ENCODE measurements around the gene BTBD2.

Gene BTBD2

DNA sequence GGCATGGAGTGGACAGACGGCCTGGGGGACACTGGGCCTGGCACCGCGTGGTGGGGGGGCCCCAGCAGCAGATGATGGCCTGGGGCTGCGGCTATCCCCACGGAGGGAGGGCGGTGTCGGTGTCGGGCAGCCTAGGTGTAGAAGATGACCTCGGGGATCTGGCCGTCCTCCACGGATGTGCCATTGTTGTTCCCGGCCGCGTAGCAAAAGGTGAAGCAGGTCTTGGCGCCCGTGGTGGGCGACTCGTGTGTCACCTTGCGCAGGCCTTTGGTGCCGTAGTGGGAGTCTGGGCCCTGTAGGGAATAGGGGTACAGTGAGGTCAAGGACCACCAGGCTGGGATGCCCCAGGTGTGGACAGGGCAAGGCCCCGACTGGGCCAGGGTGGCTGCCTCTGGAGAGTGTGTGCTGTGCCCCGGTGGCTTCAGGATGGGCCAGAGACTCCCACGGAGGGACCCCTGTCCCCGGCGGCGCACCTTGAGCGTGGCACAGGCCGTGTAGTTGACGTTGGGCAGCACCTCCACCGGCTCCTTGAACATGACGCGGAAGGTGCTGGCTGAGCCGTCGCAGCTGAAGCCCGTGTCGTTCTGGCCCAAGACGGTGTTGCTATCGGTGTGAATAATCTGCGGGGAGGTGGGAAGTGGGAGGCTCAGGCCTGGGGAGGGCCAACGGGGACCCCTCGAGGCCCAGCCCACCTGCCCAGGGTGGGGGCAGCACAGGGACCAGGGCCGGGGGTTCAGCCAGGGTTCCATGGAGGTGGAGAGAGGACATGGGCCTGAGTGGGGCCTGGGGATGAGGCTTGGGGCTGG, 29.0 kb downstream of the BTBD2 start:
- no peak for DNase-seq (ENCODE audit: low read depth, low spot score)

- DNase-seq (ENCODE audit: low read depth, low spot score) = no peak
Observed at GRCh38 chr19:1985588-1986356, 29.7 kb downstream of the BTBD2 start.

DNA sequence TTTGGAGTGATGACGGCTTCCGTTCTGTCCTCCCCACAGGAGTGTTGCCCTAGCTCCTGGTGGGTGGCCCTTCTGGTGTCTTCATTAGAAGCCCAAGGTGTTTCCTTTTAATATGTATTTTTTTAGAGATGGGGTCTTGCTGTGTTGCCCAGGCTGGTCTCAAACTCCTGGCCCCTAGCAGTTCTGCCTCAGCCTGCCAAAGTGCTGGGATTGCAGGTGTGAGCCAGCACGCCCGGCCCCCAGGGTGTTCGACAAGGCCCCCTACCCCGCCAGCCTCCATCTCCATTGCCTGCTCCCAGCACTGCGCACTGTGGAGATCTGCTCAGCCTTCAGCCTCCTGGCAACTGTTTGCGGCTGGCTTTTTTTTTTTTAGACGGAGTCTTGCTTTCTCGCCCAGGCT, 31.2 kb downstream of the BTBD2 start:
- no peak for DNase-seq (ENCODE audit: low read depth, low spot score)

GRCh38 chr19:1981253-1981652, 34.3 kb downstream of the BTBD2 start:
- no peak for DNase-seq (ENCODE audit: low read depth, low spot score)

DNA sequence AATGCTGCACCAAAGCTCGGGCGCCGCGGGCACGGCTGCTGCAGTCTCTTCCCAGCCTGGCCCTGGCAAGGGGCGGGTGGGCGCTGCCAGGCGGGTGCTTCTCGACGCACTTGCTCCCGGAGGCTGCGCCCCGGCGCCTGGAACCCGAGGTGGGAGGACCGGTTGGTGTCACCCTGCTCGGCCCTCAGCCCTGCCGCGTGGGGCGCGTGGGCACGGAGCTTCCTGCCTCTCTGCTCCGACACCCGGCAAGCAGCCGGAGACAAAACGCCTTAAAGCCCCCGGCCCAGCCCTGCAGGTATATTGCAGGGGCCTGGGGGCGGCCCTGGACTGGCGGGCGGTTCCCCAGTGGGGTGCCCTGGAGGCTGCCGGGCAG, 34.7 kb downstream of the BTBD2 start:
- no peak for DNase-seq (ENCODE audit: low read depth, low spot score)

DNA sequence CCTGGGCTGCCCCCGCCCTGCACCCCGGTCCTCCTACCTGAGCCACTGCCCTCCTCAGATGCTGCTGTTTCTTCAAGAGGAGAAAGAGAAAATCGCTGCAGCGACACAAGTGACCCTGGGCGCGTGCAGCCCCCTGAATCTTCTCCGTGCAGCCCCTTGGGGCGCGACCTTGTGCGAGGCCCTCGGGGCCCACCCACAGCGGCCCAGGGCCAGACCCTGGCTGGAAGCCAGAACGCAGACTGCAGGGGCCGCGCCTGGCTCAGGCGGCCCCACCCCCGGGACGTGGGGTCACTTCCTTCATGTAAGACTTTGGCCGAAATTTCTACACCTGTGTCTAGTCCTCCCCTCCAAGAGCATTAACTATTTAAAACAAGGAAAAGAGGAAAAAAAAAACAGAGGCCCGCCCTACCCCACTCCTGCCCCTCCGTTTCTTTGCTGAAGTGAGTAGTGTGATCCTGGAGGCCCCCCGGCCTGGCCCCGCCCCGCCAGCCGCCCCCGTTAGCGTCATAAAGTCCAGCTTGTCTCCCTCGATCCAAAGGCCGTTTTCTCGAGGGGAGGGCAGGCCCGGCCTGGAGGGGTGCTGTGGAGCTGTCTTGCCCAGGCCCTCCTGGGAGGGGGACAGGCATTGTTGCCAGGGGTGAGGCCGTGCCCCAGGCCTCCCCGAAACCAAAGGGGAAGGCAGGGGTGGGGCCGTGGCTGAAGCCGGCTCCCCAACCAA, 35.3 kb downstream of the BTBD2 start:
- DNase-seq (ENCODE audit: low read depth, low spot score) = no peak

- DNase-seq (ENCODE audit: low read depth, low spot score) = no peak
Observed at GRCh38 chr19:1979642-1980041, 35.9 kb downstream of the BTBD2 start.

DNA sequence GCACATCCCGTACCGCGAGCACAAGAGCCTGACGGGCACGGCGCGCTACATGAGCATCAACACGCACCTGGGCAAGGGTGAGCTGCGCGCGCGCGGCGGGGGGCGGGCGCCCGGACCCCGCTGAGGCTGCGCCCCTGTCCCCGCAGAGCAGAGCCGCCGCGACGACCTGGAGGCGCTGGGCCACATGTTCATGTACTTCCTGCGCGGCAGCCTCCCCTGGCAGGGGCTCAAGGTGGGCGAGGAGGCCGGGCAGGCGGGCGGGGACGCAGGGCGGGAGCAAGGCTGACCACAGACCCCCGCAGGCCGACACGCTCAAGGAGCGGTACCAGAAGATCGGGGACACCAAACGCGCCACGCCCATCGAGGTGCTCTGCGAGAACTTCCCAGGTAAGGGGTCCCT, 36.5 kb downstream of the BTBD2 start:
- DNase-seq (ENCODE audit: low read depth, low spot score) = no peak

GRCh38 chr19:1978346-1978894, 37.1 kb downstream of the BTBD2 start:
- DNase-seq (ENCODE audit: low read depth, low spot score) = no peak

DNA sequence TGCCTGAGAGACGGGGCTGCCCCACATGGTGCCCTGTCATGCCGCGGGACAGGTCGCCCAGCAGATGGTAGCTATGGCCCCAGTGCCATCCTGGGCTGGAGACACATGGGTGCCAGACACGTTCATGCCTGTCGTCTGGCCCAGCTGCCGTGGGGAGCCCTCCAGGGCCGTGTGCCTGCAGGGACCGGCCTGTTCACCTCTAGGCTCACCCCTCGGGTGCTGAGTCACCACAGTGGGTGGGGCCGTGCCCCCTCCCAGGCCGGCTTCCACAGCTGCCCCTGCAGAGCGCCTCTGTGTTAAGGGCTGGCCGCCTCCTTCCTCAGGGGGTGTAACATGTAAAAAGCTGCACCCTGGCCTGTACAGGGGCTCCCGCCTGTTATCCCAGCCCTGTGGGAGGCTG, 38.4 kb downstream of the BTBD2 start:
- no peak for DNase-seq (ENCODE audit: low read depth, low spot score)

DNA sequence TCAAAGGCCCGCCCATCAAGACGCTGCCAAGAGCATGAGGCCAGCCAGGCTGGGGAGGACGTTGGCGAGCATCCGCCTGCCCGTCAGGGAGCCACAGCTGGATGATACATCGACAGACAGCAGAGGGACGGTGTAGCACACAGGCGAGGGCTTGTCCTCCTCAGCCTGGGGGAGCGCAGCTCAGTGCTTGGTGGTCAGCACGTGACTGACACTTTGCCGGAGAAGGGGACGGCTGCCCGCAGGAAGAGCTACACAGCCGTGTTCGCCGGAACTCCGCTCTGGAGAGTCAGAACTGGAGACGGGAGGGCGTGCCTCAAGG, 40.4 kb downstream of the BTBD2 start:
- DNase-seq (ENCODE audit: low read depth, low spot score) = no peak

DNA sequence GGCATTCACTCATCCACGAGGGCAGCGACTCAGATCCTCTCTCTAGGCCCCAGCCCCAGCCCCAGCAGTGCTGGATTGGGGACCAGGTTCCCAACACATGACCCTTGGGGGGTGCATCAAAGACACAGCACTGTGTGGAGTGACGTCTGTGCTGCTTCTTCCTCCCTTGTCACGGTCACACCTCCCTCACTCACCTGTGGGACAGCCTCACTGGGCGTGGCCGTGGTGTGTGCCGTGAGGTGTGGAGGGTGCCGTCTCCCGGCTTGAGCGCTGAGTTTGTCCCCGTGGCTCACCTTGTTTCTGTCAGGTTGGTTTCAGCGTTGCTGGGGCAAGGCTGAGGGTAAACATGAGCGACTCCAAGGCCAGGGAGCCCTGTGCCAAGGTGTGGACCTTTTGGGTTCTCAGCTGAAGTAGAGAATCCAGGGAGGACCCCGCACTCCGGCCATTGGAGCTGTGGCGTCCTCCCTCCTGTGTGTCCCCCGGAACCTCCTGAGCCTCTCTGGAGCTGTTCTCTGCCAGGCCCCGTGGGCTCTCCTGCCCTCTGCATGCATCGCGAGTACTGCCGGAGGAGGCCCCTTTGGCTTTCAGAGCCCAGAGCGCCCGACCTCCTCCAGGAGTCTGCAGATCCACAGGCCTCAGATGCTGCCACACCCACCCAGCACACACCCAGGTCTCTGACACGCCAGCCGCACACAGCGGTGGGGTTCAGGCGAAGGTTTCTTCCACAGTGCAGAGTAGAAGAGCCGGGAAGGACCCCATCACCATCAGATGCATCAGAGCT, 40.9 kb downstream of the BTBD2 start:
- DNase-seq (ENCODE audit: low read depth, low spot score) = no peak

DNA sequence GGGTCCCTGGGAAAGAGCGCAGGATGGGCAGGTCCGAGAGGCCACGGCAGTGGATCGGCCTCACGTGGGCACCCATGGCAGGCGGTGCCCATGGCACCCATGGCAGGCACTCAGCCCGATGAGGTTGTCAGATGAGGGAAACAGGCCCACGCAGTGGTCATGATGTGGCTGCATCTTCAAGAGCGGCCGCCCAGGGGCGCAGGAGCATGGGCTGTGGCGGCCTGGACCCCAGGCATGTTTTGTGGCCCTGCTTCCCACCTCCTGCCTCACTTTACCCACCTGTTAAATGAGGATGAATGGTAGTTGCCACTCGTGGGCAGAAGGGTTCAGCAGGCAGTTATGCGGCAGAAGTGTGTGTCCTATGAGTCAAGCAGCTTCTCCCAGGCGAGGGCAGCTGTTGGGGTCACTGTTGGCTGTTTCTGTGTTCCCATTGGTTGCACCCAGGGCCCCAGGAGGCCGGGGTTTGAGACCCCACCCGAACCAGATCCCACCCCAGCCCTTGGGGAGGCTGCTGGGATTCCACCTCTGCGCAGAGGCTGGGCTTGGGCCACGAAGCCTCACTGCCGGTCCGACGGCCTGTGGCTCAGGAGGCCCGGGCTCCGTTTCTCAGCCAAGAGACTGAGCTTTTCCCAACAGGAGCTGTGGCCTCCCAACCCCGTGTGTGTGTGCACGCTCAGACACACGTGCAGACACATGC, 44.6 kb downstream of the BTBD2 start:
- no peak for DNase-seq (ENCODE audit: low read depth, low spot score)

GRCh38 chr19:1970003-1970805, 45.3 kb downstream of the BTBD2 start:
- no peak for DNase-seq (ENCODE audit: low read depth, low spot score)

DNA sequence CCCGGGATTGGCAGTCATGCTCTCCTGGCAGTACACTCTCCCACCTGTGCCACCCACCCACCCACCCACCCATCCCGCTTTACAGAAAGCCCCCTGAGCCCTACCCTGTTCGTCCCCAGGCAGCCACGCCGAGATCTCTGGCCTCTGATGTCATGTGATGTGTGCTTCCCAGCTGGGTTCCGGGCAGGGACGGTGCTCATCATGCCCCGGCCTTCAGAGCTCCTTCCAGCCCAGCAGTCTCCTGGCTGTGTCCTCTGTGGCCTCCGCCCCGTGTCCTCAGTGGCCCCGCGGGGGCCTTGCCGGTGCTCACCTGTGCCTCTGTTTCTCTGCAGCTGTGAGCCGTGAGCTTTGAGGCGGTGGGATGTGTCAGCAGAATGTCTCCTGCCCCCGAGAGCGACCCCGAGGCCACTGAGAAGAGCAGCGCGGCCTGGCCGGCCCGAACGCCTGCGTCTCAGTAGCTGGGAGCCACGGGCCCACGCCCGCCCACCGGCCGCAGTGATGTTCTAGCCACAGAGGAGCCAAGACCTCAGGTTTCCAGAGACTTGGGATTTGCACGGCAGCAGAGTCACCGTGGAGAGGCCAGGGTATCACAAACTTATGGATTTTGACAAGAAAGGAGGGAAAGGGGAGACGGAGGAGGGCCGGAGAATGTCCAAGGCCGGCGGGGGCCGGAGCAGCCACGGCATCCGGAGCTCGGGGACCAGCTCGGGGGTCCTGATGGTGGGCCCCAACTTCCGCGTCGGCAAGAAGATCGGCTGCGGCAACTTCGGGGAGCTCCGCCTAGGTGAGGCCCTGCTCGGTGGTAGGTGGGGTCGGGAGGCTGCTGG, 46.1 kb downstream of the BTBD2 start:
- DNase-seq (ENCODE audit: low read depth, low spot score) = no peak

- no peak for DNase-seq (ENCODE audit: low read depth, low spot score)
Observed at GRCh38 chr19:1968279-1969175, 47.0 kb downstream of the BTBD2 start.

DNA sequence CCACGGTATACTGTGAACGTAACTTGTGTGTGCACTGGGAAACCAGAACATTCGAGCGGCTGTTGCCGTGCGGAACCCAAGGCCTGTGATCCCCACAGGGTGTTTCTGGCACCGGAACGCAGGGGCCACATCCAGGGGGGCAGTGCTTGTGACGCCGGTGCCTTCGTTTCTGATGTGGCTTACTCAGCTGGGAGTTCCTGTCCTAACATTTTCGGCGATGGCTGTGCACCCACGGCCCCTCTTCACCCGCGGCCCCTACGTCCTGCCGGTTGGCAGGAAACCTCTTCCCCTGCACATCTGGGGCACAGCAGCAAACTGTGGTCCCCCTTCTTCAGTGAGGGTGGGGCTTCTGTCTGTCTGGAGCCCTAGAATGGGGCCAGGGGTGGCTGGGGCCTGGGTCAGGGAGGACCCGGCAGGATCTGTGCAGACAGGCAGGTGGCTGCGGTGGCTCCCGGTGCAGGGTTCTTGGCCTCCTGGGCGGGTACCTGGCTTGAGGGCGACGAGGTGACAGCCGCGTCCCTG, 48.4 kb downstream of the BTBD2 start:
- no peak for DNase-seq (ENCODE audit: low read depth, low spot score)

GRCh38 chr19:1962674-1963073, 52.8 kb downstream of the BTBD2 start:
- DNase-seq (ENCODE audit: low read depth, low spot score) = no peak
